ENCODE measurements around the gene MAMDC2. TPM values are rescaled to one million over a fixed set of nuclear protein-coding genes. Genes with fewer than 3 reads are reported as not detected.

MAMDC2 gene
- total RNA-seq, 1 donor from 2014 or later: 0.60 TPM

DNA sequence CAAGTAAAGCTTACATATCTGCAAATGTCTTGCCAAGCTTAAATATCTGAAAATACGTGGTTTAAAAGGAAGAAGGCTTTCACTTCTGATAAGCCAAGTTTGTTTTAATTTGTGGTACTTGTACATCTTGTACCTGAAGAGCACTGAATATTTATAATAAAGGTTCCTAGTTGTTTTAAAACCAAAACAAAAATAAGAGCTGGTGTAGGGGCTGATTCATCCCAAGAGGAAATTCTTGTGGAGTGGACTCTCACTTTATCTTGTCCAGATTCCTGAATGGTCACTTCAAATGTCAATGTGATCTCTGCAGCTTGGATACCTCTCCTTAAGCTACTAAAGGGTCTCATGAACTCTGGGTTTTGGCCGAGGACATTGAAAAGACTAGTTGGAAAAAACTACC lies 29.5 kb downstream of the MAMDC2 start:
- no peaks in the 10 kb centered on the region for H3K27me3 Mint-ChIP-seq
- TF ChIP-seq CTCF (IDR thresholded peaks at IDR 0.05; ENCODE audit: unreplicated experiment): no peak
- DNase-seq (ENCODE audit: low spot score, unreplicated experiment): no peak

GRCh38 chr9:70073756-70074155 lies 30.1 kb downstream of the MAMDC2 start:
- Mint-ChIP-seq H3K27ac (no peak overlapping the region), H3K36me3 (ENCODE audit: insufficient read depth) (no peaks in the 10 kb centered on the region), H3K4me3 (ENCODE audit: low read depth) (no peak overlapping the region), H3K27me3 (no peaks in the 10 kb centered on the region), H3K4me1 (ENCODE audit: low read depth) (no peaks in the 10 kb centered on the region), H3K9me3 (ENCODE audit: low read depth) (no peaks in the 10 kb centered on the region)
- DNase-seq (ENCODE audit: low spot score, unreplicated experiment): no peak
- TF ChIP-seq CTCF (IDR thresholded peaks at IDR 0.05; ENCODE audit: unreplicated experiment): no peak

More for the DNA sequence above, 29.5 kb downstream of the MAMDC2 start:
- Mint-ChIP-seq H3K9me3 (ENCODE audit: low read depth) (no peaks in the 10 kb centered on the region), H3K4me3 (ENCODE audit: low read depth) (no peak overlapping the region), H3K27ac (no peak overlapping the region), H3K4me1 (ENCODE audit: low read depth) (no peaks in the 10 kb centered on the region), H3K36me3 (ENCODE audit: insufficient read depth) (no peaks in the 10 kb centered on the region)

DNA sequence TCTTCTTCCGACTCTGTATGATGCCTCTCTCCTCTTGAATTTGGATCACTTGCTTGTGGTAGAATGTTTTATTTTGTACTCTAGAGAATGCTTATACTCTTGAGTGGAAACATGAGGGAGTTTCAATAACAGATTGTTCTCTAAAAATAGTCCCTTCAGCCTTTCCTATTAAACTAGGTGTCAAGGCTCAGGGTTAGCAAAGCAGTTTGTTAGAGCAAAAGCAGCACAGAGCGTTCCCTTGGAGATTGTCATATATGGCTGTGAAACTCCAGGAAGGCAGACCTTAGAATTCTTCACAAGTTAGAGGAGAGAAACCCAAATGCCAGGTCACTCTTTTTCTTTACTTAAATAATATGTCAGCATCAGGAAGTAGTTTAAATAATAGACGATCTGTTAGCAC lies 33.0 kb downstream of the MAMDC2 start:
- no peaks in the 10 kb centered on the region for H3K9me3 Mint-ChIP-seq (ENCODE audit: low read depth)
- no peak for DNase-seq (ENCODE audit: low spot score, unreplicated experiment)
- no peaks in the 10 kb centered on the region for H3K36me3 Mint-ChIP-seq (ENCODE audit: insufficient read depth)
- H3K27ac Mint-ChIP-seq: no peak overlapping the region
- no peaks in the 10 kb centered on the region for H3K27me3 Mint-ChIP-seq
- H3K4me1 Mint-ChIP-seq (ENCODE audit: low read depth): peaks cover 15% of the 10 kb centered on the region
- H3K4me3 Mint-ChIP-seq (ENCODE audit: low read depth): no peak overlapping the region
- TF ChIP-seq CTCF (IDR thresholded peaks at IDR 0.05; ENCODE audit: unreplicated experiment): no peak

DNA sequence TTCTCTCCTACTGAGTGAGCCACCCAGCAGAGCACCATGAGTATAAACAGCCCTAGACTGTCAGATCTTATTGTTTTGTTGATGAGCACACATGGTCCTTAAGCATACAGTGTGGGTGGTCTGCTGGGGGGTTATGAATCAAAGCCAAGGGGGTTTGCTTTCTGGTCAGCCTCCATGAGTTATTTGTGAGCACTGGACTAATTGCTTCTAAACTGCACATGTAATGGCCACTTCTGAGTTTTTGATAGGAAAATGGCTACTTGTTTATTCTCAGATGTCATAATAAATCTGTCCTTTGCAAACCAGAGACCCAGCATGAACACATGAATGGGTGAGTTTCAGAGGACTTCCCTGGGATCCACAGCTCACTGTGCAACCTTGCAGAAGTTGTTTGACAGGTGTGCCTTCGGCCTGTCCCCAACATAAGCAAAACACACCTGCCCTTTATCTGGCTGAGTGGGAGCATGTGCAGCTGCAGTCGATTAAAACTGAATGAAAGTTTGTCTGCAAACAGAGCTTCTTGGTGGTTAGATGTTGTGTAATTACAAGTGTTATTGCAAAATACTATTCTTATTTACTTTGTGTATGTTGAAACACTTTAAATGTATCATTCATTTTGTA lies 35.9 kb downstream of the MAMDC2 start:
- H3K27me3 Mint-ChIP-seq: no peaks in the 10 kb centered on the region
- H3K4me1 Mint-ChIP-seq (ENCODE audit: low read depth): peaks cover 15% of the 10 kb centered on the region
- no peak overlapping the region for H3K4me3 Mint-ChIP-seq (ENCODE audit: low read depth)
- no peaks in the 10 kb centered on the region for H3K9me3 Mint-ChIP-seq (ENCODE audit: low read depth)
- no peak for TF ChIP-seq CTCF (IDR thresholded peaks at IDR 0.05; ENCODE audit: unreplicated experiment)
- H3K36me3 Mint-ChIP-seq (ENCODE audit: insufficient read depth): no peaks in the 10 kb centered on the region
- no peak overlapping the region for H3K27ac Mint-ChIP-seq
- no peak for DNase-seq (ENCODE audit: low spot score, unreplicated experiment)

DNA sequence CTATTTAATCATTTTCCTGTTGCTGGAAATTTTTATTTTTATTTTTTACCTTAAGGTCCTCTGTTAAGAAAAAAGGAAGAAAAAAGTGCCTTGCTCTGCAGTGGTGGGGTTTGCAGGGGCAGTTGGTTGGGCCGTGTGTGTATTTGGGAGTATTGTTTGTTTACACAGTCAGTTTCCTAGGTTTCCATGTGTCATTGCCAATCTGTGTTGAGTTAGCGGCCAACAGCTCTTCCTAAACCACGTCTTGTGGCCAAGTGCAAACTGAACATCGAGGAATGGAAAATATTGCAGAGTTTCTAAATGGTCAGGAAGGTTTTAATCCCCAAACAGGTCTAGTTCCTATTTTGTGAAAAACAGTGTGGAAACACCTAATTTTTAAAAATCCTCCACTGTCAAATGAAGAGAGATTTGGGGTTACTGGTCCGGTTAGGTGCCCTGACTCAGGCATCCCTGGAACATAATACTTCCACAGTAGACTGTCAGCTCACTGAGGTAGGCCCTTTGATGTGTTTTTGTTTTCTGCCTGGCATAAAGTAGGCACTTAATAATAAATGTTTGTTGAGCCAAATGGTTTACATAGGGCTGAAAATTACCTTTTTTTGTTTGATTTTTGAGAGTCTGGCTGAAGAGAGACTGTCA lies 37.0 kb downstream of the MAMDC2 start:
- H3K4me1 Mint-ChIP-seq (ENCODE audit: low read depth): peaks cover 15% of the 10 kb centered on the region
- DNase-seq (ENCODE audit: low spot score, unreplicated experiment): no peak
- no peak for TF ChIP-seq CTCF (IDR thresholded peaks at IDR 0.05; ENCODE audit: unreplicated experiment)
- H3K27me3 Mint-ChIP-seq: no peaks in the 10 kb centered on the region
- H3K27ac Mint-ChIP-seq: peak overlapping the region; percentile 64
- no peaks in the 10 kb centered on the region for H3K9me3 Mint-ChIP-seq (ENCODE audit: low read depth)
- no peak overlapping the region for H3K4me3 Mint-ChIP-seq (ENCODE audit: low read depth)
- no peaks in the 10 kb centered on the region for H3K36me3 Mint-ChIP-seq (ENCODE audit: insufficient read depth)

All from progenitor cell of endocrine pancreas (in vitro differentiated cells).